ENCODE data around the gene NSUN3. TPM values are rescaled to one million over a fixed set of nuclear protein-coding genes. Genes with fewer than 3 reads are reported as not detected.

The NSUN3 gene
- total RNA-seq, 2 donors from 2014 or later: 17.2 to 18.8 TPM

- H3K9me3 ChIP-seq: no peaks in the 10 kb centered on the region
- no peak overlapping the region for H3K9ac ChIP-seq (ENCODE audit: low read depth in 2 of 2, low read length in 2 of 2)
- no peak overlapping the region for H3K27ac ChIP-seq
- H3K27me3 ChIP-seq: no peaks in the 10 kb centered on the region
- DNase-seq: no peak
- intact Hi-C loops (cut with DNase I): no loop called here
- H3K4me3 ChIP-seq: no peak overlapping the region
- TF ChIP-seq CTCF (IDR thresholded peaks at IDR 0.05): no peak
- no peaks in the 10 kb centered on the region for H3K4me1 ChIP-seq
- no peaks in the 10 kb centered on the region for H3K36me3 ChIP-seq
Observed at GRCh38 chr3:94147012-94147411, 84.2 kb downstream of the NSUN3 start.

- Histone ChIP-seq H3K9me3 (no peaks in the 10 kb centered on the region), H3K4me3 (no peak overlapping the region), H3K27me3 (no peaks in the 10 kb centered on the region), H3K27ac (no peak overlapping the region), H3K4me1 (no peaks in the 10 kb centered on the region), H3K36me3 (no peaks in the 10 kb centered on the region), H3K9ac (ENCODE audit: low read depth in 2 of 2, low read length in 2 of 2) (no peak overlapping the region)
- no peak for DNase-seq
- intact Hi-C loops (cut with DNase I): no loop called here
- TF ChIP-seq CTCF (IDR thresholded peaks at IDR 0.05): no peak
Observed at GRCh38 chr3:94150113-94150512, 87.3 kb downstream of the NSUN3 start.

- H3K27ac ChIP-seq: no peak overlapping the region
- no peaks in the 10 kb centered on the region for H3K9me3 ChIP-seq
- intact Hi-C loops (cut with DNase I): no loop called here
- H3K27me3 ChIP-seq: no peaks in the 10 kb centered on the region
- DNase-seq: no peak
- H3K4me3 ChIP-seq: no peak overlapping the region
- H3K9ac ChIP-seq (ENCODE audit: low read depth in 2 of 2, low read length in 2 of 2): no peak overlapping the region
- TF ChIP-seq CTCF (IDR thresholded peaks at IDR 0.05): no peak
- no peaks in the 10 kb centered on the region for H3K4me1 ChIP-seq
- H3K36me3 ChIP-seq: no peaks in the 10 kb centered on the region
Observed at GRCh38 chr3:94156626-94157025, 93.8 kb downstream of the NSUN3 start.

- Histone ChIP-seq H3K27ac (no peak overlapping the region), H3K4me1 (no peaks in the 10 kb centered on the region), H3K4me3 (no peak overlapping the region), H3K9ac (ENCODE audit: low read depth in 2 of 2, low read length in 2 of 2) (no peak overlapping the region), H3K36me3 (no peaks in the 10 kb centered on the region), H3K27me3 (no peaks in the 10 kb centered on the region), H3K9me3 (no peaks in the 10 kb centered on the region)
- intact Hi-C loops (cut with DNase I): no loop called here
- TF ChIP-seq CTCF (IDR thresholded peaks at IDR 0.05): no peak
- DNase-seq: no peak
Observed at GRCh38 chr3:94158512-94158911, 95.7 kb downstream of the NSUN3 start.

- Histone ChIP-seq H3K4me3 (no peak overlapping the region), H3K36me3 (no peaks in the 10 kb centered on the region), H3K4me1 (no peaks in the 10 kb centered on the region), H3K27ac (no peak overlapping the region), H3K9ac (ENCODE audit: low read depth in 2 of 2, low read length in 2 of 2) (no peak overlapping the region), H3K27me3 (no peaks in the 10 kb centered on the region), H3K9me3 (no peaks in the 10 kb centered on the region)
- intact Hi-C loops (cut with DNase I): no loop called here
- DNase-seq: no peak
- no peak for TF ChIP-seq CTCF (IDR thresholded peaks at IDR 0.05)
Observed at GRCh38 chr3:94159062-94159828, 96.4 kb downstream of the NSUN3 start.

Data from colonic mucosa (tissue), 4 donors.